Middle frontal gyrus (tissue), 1 donor: Measurements from ENCODE around the gene ABCA7.

Experiments used
- DNase-seq: peaks from one replicate; pipeline ENCODE4 v3.0.0-alpha.2; 2015; ENCODE audit warnings: low spot score; ENCODE audit errors: extremely low spot score

The ABCA7 gene

GRCh38 chr19:1103132-1103707 lies 63.3 kb downstream of the ABCA7 start:
- DNase-seq: no peak

GRCh38 chr19:1103708-1104310 lies 63.9 kb downstream of the ABCA7 start, which contains the start of gene GPX4:
TSS of gene GPX4 (plus strand) at chr19:1103994. CDS start at chr19:1104044, 50 bp downstream.
- peak; percentile 98 for DNase-seq

DNA sequence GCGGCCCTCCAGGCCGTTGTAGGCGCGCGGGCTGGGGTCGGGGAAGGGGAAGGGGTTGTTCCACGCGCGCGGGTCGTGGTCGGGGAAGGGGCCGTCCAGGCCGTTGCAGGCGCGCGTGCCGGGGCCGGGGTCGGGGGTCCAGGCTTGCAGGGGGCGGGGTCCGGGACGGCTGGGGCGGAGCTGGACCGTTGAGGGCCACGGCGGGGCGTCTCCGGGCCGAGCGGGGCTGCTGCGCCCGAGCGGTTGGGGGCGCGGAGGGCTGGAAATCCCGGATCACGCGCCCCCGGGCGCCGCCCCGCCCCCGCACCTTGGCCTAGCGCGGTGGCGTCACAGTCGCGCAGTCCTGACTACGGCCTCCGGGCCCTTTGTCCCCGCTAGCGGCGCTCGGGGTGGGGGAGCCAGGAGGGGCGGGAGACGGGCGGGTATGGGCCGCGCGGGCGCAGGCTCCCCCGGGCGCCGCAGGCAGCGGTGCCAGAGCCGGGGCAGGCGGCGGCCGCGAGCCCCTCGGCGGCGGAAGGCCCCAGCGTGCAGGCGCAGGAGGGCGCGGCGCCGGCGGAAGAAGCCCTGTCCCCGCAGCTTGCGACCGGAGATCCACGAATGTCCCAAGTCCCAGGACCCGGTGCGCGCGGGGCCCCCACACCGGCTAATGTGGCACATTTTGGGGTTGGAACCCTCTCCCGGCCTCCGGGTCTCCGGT lies 64.6 kb downstream of the ABCA7 start:
- DNase-seq: peak; percentile 37

DNA sequence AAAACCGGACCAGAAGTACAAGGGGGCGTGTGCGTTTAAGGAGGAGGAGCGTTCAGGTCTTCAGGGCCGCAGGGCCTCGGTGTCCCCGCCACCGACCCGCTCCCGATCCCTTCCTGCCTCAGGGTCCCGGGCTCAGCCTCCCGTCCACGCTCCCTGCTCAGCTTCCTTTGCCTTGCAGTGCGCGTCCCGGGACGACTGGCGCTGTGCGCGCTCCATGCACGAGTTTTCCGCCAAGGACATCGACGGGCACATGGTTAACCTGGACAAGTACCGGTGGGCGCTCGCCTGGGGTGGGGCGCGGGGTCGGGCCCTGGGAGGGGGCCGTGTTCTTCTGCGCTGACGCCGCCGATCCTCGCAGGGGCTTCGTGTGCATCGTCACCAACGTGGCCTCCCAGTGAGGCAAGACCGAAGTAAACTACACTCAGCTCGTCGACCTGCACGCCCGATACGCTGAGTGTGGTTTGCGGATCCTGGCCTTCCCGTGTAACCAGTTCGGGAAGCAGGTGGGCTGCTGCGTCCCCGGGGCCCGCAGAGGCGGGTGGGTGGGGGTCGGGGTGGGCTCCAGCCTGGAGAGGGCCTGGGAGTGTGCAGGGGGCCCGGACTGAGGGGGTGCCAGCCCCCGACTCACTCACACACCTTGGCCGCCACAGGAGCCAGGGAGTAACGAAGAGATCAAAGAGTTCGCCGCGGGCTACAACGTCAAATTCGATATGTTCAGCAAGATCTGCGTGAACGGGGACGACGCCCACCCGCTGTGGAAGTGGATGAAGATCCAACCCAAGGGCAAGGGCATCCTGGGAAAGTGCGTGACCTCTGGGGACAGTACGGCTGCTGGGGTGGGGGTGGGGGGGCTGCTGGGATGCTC lies 65.3 kb downstream of the ABCA7 start:
- no peak for DNase-seq

- DNase-seq: no peak
These were observed 66.2 kb downstream of the ABCA7 start for GRCh38 chr19:1105873-1106840.

DNA sequence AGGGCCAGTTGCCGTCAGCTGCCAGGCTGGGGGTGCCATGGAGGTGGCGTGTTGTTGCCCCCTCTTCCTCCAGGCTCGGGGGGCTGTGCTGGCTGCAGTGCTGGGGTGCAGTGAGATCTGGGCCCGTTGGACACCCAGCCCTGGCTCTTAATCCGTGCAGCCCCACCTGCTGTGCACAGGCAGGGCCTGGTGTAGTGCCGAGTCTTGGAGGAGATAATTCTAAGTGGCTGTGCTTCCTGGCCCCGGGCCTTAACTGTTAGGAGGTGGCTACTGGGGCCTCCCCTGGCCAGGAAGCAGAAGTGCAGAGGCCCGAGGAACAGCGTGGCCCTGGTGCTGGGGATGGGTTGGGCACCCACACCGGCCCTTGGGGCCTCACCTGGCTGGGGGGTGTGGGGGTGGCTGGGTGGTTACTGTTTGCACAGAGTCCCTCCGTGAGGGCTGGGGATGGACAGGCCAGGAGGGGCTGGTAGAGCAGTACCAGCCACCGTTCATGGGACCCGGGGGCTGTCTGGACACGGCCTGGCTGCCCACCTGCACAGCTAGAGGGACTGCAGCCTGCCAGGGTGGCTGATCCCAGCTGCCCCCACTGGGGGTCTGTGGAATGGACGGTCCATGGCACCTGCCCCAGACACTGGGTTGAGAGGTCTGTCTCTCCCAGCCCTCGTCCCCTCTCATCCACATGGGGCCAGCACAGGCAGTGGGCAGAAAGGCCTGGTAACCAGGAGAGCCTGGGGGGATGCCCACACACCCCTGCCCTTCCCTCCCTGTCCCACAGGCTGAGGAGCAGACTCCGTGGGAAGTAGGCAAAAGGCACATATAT lies 67.1 kb downstream of the ABCA7 start:
- no peak for DNase-seq

DNA sequence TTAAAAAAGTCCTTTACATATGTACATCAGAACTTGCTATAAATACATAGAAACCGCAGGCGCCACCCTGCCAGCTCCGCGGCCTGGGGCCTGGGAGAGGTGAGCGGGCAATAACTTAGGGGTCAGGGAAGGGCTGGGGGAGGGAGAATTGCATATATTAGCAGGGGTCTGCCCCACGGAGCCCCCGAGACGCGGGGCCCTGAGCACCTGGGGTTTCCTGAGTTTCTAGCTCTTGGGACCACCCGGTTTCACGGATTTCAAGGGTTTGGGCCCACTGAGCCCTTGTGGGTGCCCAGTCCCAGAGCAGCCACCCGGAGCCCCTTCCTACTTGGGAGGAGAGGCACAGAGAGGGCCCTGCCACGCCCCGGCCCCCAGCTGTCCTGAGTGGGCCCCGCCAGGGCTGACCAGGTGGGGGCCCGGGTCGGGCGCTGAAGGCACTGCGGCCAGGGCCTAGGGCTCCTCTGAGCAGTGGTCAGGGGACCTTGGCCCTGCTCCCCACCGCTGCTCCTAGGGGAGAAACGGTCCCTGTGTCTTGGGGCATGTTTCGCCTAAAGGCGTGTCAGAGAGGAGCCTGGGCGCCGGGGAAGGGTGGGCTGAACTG lies 67.9 kb downstream of the ABCA7 start:
- DNase-seq: no peak

- DNase-seq: no peak
These were observed 68.6 kb downstream of the ABCA7 start for GRCh38 chr19:1108291-1109031.

DNA sequence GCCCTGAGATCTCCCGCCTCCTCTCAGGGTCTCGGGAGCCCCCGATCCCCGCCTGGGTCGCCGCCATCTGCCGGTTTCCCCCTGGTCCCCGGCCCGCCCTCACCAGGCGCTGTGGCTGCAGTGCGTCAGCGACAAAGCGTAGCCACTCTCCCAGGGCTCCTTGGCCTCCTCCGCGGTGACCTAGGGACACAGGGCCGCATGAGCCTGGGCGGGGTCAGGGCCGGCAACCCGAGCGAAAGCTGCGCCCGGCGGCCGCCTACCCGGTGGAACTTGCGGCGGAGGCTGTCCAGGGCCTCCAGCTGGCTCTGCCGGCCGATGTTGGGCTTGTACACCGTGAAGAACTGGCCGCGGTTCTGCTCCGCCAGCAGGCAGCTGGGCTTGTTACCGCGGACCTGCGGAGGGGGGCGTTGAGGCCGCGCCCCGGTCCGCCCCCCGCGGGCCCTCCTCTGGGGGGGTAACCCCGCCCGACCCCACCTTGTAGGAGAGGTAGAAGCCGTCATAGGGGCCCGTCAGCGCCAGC lies 69.2 kb downstream of the ABCA7 start:
- no peak for DNase-seq

DNA sequence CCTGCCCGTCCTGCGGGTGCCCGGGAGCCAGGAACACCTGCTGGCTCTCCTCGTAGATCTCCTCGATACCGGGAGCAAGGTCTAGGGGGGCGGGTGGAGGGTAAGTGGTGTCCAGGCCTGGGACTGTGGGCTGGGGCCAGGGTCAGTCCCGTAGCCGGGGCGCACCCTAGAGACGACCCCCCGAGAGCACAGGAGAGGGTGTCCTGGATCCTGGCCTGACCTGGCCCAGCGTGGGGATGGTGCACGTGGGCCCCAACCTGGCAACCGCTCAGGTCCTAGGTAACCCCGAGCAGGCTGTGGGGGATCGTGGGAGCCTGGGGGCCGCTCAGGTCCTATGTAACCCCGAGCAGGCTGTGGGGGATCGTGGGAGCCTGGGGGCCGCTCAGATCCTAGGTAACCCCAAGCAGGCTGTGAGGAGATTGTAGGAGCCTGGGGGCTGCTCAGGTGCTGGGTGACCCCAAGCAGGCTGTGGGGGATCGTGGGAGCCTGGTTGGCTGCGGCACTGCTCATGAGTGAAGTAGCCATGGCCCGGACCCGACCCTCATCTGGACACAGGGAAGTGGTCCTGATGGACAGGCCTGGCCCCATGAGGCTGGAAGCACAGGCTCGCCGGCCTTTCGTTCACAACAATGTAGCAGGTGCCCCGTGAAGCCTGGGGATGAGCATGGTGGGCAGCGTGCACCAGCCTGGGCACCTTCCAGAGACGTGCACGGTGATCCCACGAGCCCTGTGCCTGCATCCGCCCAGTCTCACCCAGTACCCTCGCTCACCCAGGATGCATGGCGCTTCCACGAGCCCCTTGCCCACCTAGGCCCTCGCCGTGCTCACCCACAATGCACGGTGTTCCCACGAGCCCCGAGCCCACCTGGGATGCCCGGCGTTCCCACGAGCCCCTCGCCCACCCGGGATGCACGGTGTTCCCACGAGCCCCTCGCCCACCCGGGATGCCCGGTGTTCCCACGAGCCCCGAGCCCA lies 70.1 kb downstream of the ABCA7 start:
- DNase-seq: no peak

- DNase-seq: no peak
These were observed 71.1 kb downstream of the ABCA7 start for GRCh38 chr19:1110809-1111640.

- no peak for DNase-seq
These were observed 71.8 kb downstream of the ABCA7 start for GRCh38 chr19:1111641-1112267.

DNA sequence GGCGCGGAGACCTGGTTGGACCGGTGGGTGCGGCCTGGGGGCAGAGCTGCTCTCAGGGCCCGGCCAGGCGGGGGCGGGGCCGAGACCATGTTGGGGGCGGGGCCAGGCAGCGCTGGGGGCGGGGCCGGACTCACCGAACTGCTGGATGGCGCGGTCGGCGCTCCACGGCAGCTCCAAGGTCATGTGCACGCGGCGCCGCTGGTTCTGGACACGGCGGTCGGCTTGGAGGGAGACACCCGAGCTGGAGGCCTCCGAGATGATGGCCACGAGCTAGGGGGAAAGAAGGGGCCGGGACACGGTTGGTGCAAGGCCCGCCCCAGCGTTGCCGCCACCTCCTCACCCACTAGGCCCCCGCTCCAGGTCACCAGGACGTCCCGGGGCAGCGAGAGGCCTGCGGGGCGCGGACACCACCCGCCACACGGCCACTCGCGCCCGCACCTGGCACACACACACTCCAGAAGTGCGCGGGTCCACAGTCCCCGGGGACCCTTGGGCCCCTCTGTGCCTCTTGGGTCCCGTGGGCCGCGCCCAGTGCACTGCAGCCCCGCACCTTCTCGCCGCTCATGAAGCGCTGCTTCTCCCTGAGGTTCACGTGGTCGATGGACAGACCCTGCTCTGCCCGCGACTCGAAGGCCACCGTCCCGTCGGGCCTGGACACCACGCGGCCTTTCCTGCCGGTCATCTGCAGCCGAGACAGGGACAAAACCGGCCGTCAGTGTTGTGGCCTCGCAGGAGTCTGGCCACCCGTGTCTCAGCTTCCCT lies 72.5 kb downstream of the ABCA7 start:
- no peak for DNase-seq

DNA sequence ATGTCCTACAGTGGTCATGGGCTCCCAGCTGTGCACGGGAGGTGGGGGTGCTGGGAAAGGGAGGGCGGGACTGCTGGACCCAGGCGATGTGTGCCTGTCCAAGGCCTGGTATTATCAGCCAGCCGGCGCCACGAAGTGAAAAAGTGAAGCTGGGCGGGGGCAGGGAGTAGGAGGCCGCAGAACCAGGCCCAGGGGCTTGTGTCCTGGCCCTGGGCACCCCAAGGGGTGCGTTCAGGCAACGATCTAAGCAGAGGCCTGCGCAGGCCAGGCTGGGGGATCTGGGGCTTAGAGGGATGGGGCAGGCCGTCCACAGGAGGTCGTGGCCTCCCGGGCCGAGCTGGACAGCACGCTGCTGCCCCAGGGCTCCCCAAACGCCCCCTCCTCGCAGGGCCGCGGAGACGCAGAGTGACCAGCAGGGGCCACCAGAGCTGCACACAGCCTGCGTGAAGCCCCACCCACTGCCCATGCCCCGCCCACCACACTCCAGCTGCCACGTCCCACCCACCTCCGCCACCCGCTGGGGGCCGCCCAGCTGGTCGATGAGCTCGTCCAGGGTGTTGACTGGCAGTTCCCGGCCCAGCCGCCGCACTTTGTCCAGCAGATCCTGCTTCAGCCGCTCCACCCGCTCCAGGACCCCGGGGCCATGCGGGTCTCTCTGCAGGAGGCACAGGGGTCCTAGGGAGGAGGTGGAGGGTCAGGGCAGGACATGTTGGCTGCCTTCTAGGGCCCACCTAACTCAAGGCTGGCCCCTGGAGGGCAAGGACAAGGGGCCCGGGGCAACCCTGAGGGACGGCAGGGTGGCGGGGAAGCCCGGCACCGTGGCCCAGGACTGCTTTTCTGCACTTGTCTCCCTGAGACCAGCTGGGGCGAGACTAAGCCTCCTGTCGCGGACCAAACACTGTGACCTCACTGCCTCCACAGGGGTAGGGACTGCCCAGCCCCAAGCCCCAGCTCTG lies 73.4 kb downstream of the ABCA7 start:
- DNase-seq: peak; percentile 82
